ELF-1 (cell line): ENCODE measurements around the gene LACTB.
A peak's percentile ranks its signal among the peaks of the same experiment; 100 is the strongest.
"Not testable (repeated sequence)": the region's sequence is repeated elsewhere in the genome, so short reads cannot be mapped to it uniquely, and the experiment has no call there.

Experiments used
- DNase-seq: peaks from one replicate; pipeline ENCODE4 v3.0.0-alpha.2; 2016; ENCODE audit warnings: low read depth, low spot score

The LACTB gene

GRCh38 chr15:63089260-63090043, 32.2 kb upstream of the LACTB start:
- DNase-seq: peak; percentile 88

DNA sequence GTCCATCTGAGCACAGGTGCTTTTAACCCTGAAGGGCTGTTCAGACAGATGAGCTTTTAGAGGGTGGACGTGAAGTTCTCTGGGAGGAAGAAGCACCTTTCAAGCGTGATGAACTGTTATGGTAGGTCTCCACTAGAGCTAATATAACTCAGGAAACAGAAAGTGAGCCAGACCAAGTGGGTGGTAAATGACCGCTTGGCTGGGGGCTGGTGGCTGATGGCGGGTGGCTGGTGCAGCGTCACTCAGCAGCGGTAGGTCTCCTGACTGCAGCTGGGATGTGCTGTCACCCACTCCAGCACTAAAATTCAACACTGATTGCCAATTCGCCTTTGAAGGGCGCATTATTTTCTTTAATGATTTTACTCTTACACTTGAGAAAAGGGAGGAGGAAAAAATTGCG, 31.2 kb upstream of the LACTB start:
- DNase-seq: no peak

- DNase-seq: no peak
Observed at GRCh38 chr15:63090887-63091286, 30.8 kb upstream of the LACTB start.

DNA sequence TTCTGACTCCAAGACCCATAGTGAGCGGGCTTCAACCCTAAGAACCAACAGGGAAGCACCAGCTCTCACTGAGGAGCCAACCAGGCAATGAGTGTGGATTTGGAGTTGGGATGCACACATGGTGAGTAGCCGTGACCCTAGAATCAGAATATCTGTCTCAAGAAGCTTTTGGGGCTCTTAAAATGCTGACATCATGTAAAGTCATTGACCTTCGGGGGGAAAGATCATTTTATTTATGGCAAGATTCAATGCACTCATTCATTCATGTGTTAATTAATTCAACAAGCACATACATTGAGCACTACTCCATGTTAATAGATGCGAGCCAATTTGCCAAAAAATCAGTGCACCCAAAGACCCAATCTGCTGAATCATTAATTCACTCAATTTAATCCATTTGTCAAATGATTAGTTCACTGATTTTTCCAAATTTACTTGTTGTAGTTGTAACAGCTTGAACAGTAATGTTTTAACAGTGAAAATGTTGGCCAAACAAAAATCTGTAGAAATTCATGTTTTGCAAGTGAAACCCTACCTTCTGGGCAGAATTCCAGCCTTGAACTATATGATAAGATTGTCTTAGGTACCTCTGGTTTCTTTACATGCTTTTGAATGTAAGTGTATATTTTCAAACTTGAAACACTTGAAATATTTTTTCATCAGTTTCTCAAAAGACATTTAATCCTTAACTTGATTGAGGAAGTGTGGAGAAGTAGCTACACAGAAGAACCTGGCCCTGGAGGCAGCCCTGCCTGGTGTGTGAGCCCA, 29.8 kb upstream of the LACTB start:
- DNase-seq: no peak

- peak; percentile 92 for DNase-seq
Observed at GRCh38 chr15:63093486-63094205, 28.0 kb upstream of the LACTB start.

GRCh38 chr15:63094495-63094931, 27.1 kb upstream of the LACTB start:
- DNase-seq: no peak

DNA sequence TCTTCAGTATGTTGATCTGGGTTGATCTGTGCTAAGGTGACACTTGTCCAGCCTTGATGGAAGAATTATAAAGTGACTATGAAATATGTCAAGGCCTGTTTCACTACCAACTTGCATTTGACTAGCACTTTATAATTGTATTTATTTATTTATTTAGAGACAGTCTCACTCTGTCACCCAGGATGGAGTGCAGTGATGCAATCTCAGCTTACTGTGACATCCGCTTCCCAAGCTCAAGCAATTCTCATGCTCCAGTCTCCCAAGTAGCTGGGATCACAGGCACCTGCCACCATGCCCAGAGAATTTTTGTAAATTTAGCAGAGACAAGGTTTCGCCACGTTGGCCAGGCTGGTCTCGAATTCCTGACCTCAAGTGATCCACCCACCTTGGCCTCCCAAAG, 25.5 kb upstream of the LACTB start:
- no peak for DNase-seq

DNA sequence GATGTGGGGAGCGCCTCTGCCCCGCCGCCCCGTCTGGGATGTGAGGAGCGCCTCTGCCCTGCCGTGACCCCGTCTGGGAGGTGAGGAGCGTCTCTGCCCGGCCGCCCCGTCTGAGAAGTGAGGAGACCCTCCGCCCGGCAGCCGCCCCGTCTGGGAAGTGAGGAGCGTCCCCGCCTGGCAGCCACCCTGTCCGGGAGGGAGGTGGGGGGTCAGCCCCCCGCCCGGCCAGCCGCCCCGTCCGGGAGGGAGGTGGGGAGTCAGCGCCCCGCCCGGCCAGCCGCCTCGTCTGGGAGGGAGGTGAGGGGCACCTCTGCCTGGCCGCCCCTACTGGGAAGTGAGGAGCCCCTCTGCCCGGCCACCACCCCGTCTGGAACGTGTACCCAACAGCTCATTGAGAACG, 22.8 kb upstream of the LACTB start:
- not testable (repeated sequence) for DNase-seq

DNA sequence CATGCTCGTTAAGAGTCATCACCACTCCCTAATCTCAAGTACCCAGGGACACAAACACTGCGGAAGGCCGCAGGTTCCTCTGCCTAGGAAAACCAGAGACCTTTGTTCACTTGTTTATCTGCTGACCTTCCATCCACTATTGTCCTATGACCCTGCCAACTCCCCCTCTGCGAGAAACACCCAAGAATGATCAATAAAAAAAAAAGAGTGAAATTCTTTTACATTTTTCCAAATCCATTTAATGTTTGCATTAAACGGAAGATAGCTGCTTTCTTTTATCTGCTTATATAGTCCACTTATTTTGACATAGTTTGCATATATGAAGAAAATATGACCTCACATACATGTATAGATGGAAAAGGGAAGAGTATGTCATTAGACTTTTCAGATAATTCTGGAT, 22.1 kb upstream of the LACTB start:
- DNase-seq: not testable (repeated sequence)

DNA sequence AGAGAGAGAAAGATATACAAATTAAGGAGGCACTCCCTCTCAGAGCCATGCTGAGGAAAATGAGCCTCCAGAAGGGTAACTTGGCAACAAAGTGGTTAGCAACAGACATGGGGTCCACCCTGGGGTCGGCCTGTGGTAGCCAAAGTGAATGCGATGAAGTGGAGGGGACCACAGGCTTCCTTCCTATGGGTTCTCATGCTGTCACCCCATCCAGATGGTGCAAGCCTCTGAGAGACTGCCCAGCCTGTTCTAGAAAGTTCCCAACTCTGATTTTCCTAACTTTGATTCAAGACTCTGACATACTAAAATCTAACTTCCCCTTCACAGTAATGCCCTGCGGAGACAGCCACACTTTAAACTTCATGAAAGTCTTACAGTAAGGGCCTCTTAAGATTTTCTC, 18.2 kb upstream of the LACTB start:
- DNase-seq: no peak

GRCh38 chr15:63104727-63105126, 16.9 kb upstream of the LACTB start:
- DNase-seq: no peak

DNA sequence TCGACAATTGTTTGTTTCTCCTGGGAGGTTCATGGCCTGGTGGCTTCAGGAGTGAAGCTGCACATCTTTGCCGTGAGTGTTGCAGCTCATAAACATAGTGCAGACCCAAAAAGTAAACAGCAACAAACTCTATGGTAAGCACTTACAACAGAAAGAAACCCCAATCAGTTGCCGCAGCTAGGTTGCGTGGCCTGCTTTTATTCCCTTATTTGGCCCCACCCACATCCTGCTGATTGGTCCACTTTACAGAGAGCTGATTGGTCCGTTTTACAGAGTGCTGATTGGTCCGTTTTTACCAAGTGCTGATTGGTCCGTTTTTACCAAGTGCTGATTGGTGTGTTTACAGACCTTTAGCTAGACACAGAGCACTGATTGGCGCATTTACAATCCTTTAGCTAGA, 16.3 kb upstream of the LACTB start:
- not testable (repeated sequence) for DNase-seq

GRCh38 chr15:63107895-63108546, 13.6 kb upstream of the LACTB start:
- no peak for DNase-seq

GRCh38 chr15:63109498-63109897, 12.2 kb upstream of the LACTB start:
- no peak for DNase-seq

GRCh38 chr15:63109920-63110319, 11.7 kb upstream of the LACTB start:
- DNase-seq: no peak

DNA sequence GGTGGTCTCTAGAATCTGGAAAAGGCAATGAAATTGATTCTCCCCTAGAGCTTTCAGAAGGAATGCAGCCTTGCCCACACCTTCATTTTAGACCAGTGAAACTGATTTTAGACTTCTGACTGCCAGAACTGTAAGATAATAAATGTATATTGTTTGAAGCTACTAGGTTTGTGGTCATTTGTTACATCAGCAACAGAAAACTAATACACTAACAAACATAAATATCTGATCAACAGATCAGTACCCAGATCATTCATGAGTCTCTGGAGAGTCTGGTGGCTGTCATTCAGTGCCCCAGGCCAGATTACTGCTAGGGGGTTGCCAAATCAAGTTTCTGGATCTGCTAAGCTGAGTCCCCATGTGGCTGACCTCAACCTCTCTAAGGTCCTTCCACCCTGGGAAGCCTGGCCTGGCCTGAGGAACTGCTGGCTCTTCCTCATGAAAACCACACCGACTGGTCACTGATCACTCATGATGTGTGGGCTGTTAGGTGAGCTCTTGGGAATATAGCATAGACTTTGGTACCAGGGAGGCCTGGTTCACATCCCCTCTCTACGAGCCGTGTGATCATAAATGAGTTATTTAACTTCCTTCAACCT, 11.1 kb upstream of the LACTB start:
- DNase-seq: peak; percentile 18

- DNase-seq: no peak
Observed at GRCh38 chr15:63111481-63111880, 10.2 kb upstream of the LACTB start.

DNA sequence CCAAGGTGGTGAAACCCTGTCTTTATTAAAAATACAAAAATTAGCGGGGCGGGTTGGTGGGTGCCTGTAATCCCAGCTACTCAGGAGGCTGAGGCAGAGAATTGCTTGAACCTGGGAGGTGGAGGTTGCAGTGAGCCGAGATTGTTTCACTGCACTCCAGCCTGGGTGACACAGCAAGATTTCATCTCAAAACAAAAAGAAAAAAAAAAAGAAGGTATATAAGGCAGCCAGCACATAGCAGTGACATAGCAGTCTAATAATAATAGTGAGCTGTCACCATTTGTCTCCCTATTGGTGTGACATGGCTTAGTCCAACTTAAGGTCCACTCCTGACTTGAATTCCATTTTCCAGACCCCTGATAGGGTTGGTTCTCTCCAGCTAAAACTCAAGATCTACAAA, 8.8 kb upstream of the LACTB start:
- no peak for DNase-seq

DNA sequence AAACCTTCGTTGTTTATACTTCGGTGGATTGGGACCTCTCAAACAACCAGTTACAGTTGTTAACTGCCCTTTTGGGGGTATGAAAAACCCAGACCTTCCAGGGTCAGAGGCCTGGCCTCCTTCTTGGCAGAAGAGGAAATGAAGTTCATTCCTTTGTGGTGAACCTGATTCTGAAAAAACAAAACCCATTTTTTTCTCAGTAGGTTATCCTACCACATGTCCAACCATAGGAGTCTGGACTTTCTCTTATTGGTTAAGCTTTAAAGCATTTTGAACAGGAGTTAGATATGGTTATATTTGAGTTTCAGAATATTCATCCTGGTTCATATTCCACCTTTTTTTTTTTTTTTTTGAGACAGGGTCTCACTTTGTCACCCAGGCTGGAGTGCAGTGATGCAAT, 7.2 kb upstream of the LACTB start:
- DNase-seq: no peak

DNA sequence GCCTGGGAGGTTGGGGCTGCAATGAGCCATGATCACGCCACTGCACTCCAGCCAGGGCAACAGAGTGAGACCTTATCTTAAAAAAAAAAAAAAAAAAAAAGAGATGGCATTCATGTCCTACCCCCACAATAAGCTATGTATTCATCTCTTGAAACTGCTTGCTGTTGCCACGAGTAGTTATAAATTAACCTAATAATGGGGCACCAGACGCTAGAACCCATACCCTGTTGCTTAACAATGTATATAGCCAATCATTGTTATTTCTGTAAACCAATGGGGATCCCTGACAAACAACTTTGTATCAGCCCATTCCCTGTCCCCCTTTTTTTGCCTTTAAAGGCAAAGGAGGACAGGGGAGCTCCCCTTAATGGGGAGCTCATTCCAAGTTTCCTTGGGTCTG, 2.8 kb upstream of the LACTB start:
- no peak for DNase-seq
